DOHH2 (cell line): ENCODE data around the gene SP4.
A peak's percentile ranks its signal among the peaks of the same experiment; 100 is the strongest.

Experiments used
- H3F3A ChIP-seq: fragments of 200-600 bp; sonication (generic), shearing (Covaris generic); 2 replicates; pipeline ENCODE4 v1.6.0; 2016; ENCODE audit warnings: antibody characterized with exemption, mild to moderate bottlenecking; ENCODE audit not compliant: control insufficient read depth, insufficient read depth
- H3K27ac ChIP-seq: fragments of 200-600 bp; sonication (generic); 2 replicates; pipeline ENCODE4 v1.5.1; 2014; ENCODE audit warnings: low read depth, mild to moderate bottlenecking, low read length, moderate library complexity
- H3K27me3 ChIP-seq: fragments of 200-600 bp; sonication (generic); 2 replicates; pipeline ENCODE4 v1.6.1; 2014; ENCODE audit warnings: mild to moderate bottlenecking, low read length, mixed read lengths; ENCODE audit not compliant: control insufficient read depth
- H3K36me3 ChIP-seq: fragments of 200-600 bp; sonication (generic); 2 replicates; pipeline ENCODE4 v1.6.1; 2014; ENCODE audit warnings: mild to moderate bottlenecking, low read length, moderate library complexity, mixed read lengths; ENCODE audit not compliant: control insufficient read depth
- H3K4me1 ChIP-seq: fragments of 200-600 bp; sonication (generic); 2 replicates; pipeline ENCODE4 v1.6.1; 2014; ENCODE audit warnings: mild to moderate bottlenecking, low read length, mixed read lengths; ENCODE audit not compliant: control insufficient read depth
- H3K4me2 ChIP-seq: fragments of 200-600 bp; sonication (generic); 2 replicates; pipeline ENCODE4 v1.6.0; 2014; ENCODE audit warnings: mild to moderate bottlenecking, low read length, moderate library complexity
- H3K4me3 ChIP-seq: fragments of 200-600 bp; sonication (generic); 2 replicates; pipeline ENCODE4 v1.5.1; 2014; ENCODE audit warnings: mild to moderate bottlenecking, low read length, mixed read lengths
- H3K79me2 ChIP-seq: fragments of 200-600 bp; sonication (generic); 2 replicates; pipeline ENCODE4 v1.6.1; 2014; ENCODE audit warnings: mild to moderate bottlenecking, low read length, mixed read lengths; ENCODE audit not compliant: control insufficient read depth
- H3K9me2 ChIP-seq: fragments of 200-600 bp; sonication (generic); replicated peaks from 2 replicates; pipeline ENCODE4 v1.6.1; 2014; ENCODE audit warnings: mild to moderate bottlenecking, low read length, mixed read lengths; ENCODE audit not compliant: control insufficient read depth
- H3K9me3 ChIP-seq: fragments of 200-600 bp; sonication (generic); 2 replicates; pipeline ENCODE4 v1.6.1; 2014; ENCODE audit warnings: antibody characterized with exemption, low read length, mixed read lengths; ENCODE audit not compliant: control insufficient read depth, insufficient read depth
- H4K20me1 ChIP-seq: fragments of 200-600 bp; sonication (generic); 2 replicates; pipeline ENCODE4 v1.6.0; 2014; ENCODE audit warnings: low read depth, mild to moderate bottlenecking, antibody characterized with exemption, low read length, moderate library complexity; ENCODE audit not compliant: control insufficient read depth, insufficient read depth
- CTCF ChIP-seq: fragments of 200-600 bp; sonication (generic); IDR thresholded peaks from one replicate; pipeline ENCODE4 v1.5.1; 2014; ENCODE audit warnings: antibody characterized with exemption, mild to moderate bottlenecking, low read depth, low read length; ENCODE audit not compliant: poor library complexity, severe bottlenecking
- EZH2phosphoT487 ChIP-seq: fragments of 200-600 bp; sonication (generic); IDR thresholded peaks from 2 replicates; pipeline ENCODE4 v1.6.1; 2017; ENCODE audit warnings: borderline replicate concordance, mild to moderate bottlenecking, antibody characterized with exemption, low read length, moderate library complexity, mixed read lengths

SP4 gene

GRCh38 chr7:21427182-21427870 is 557 bp upstream of the SP4 start:
- H3K9me2 ChIP-seq, result no peaks in the 10 kb centered on the region
- 0 out of 2 replicates have a peak, but pooled peaks cover 5% of the 10 kb centered on the region for H3F3A ChIP-seq
- no peaks in the 10 kb centered on the region for H4K20me1 ChIP-seq
- peak overlapping the region; percentile 98 for H3K4me2 ChIP-seq
- H3K27ac ChIP-seq, result peak overlapping the region; percentile 92
- no peaks in the 10 kb centered on the region for H3K27me3 ChIP-seq
- peaks cover 16% of the 10 kb centered on the region for H3K36me3 ChIP-seq
- H3K79me2 ChIP-seq, result peaks cover 26% of the 10 kb centered on the region
- TF ChIP-seq CTCF (no peak), EZH2phosphoT487 (no peak)
- H3K9me3 ChIP-seq, result no peaks in the 10 kb centered on the region
- peaks cover 45% of the 10 kb centered on the region for H3K4me1 ChIP-seq
- H3K4me3 ChIP-seq, result peak overlapping the region; percentile 94

GRCh38 chr7:21428659-21428941 is 717 bp downstream of the SP4 start:
- Histone ChIP-seq H3K27ac (peak overlapping the region; percentile 81), H3K79me2 (peaks cover 39% of the 10 kb centered on the region), H3K4me2 (peak overlapping the region; percentile 64), H3K27me3 (no peaks in the 10 kb centered on the region), H3K9me3 (no peaks in the 10 kb centered on the region), H3K4me3 (peak overlapping the region; percentile 94), H3K9me2 (no peaks in the 10 kb centered on the region), H3K36me3 (peaks cover 22% of the 10 kb centered on the region), H3F3A (0 out of 2 replicates have a peak, but pooled peaks cover 5% of the 10 kb centered on the region), H4K20me1 (no peaks in the 10 kb centered on the region), H3K4me1 (peaks cover 52% of the 10 kb centered on the region)
- TF ChIP-seq EZH2phosphoT487 (no peak), CTCF (no peak)

- H3K79me2 ChIP-seq, result peaks cover 41% of the 10 kb centered on the region
- H3K4me1 ChIP-seq, result peaks cover 52% of the 10 kb centered on the region
- H4K20me1 ChIP-seq, result no peaks in the 10 kb centered on the region
- H3K9me3 ChIP-seq, result no peaks in the 10 kb centered on the region
- no peaks in the 10 kb centered on the region for H3K9me2 ChIP-seq
- H3K4me2 ChIP-seq, result peak overlapping the region; percentile 64
- peak overlapping the region; percentile 81 for H3K27ac ChIP-seq
- peaks cover 5% of the 10 kb centered on the region; the same call in 1 of the 2 replicates for H3F3A ChIP-seq
- TF ChIP-seq EZH2phosphoT487, result no peak
- no peak for TF ChIP-seq CTCF
- peak overlapping the region; percentile 94 for H3K4me3 ChIP-seq
- no peaks in the 10 kb centered on the region for H3K27me3 ChIP-seq
- H3K36me3 ChIP-seq, result peaks cover 22% of the 10 kb centered on the region
Observed at GRCh38 chr7:21429021-21429420, 1.1 kb downstream of the SP4 start.
